ENCODE measurements around the gene BTN1A1. TPM values are rescaled to one million over a fixed set of nuclear protein-coding genes. Genes with fewer than 3 reads are reported as not detected.
A peak's percentile ranks its signal among the peaks of the same experiment; 100 is the strongest.

The BTN1A1 gene
- total and polyA plus RNA-seq, 10 of the 15 experiments (the other 5 are each of a cell fraction or from before 2014, with no cell fraction given), result 0.05 to 2.2 (median 0.87) TPM

DNA sequence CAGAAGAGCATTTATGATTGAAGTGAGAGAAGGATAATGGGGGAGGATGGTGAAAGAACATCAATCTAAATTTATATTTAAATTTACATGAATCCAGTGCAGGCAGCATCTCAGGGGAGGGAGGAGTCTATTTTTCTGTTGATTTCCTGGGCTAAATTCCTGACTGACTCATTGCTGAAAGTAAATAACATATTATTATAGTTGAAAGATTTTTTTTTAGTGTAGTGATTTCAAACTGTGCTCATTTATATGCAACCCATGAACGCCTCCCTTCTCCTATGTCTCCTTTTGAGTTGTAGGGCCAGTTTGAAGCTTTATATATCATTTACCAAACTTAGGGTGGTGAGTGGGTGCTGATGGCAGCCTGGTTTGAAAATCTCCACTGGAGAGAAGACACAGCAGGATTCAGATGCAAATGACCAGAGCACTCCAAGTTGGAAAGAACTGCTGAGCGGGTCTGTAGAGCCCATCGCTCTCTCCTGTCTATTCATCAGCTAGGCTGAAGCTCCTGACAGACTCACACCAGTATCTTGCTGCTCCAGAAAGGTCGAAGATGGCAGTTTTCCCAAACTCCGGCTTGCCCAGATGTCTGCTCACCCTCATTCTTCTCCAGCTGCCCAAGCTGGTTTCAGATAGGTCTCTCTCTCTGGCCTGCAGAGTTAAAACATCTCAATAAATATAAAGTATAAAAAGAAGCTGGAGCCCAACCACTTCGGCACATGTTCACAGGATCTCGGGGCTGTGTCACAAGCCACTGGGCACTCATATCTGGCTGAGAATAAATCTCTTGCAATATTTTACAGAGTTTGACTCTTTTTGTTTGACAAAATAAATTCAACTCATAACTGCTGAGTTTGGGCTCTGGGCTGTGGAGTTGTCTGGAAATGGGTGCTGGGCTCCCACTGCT lies 24.0 kb upstream of the BTN1A1 start:
- no peaks in the 10 kb centered on the region for H4K20me1 ChIP-seq (ENCODE audit: control insufficient read depth, insufficient read depth)
- no peak overlapping the region; the same call in 1 of the 2 replicates for H3K27ac ChIP-seq (ENCODE audit: control insufficient read depth, insufficient read depth)
- 97% methylated on average over 7 of the region's 7 CpGs for WGBS (ENCODE audit: insufficient coverage, insufficient replicate concordance, low lambda C conversion rate, missing lambda C conversion rate)
- peaks cover 28% of the 10 kb centered on the region for H3K4me1 ChIP-seq (ENCODE audit: control insufficient read depth, insufficient read depth, low read length)
- no peak overlapping the region for H2AFZ ChIP-seq (ENCODE audit: control insufficient read depth, low read depth, low read length)
- BruUV-seq (replicated peaks), result no TSS peak
- no peak overlapping the region for H3K9ac ChIP-seq (ENCODE audit: control insufficient read depth, insufficient read depth, low read length)
- no peak for FAIRE-seq
- H3K4me2 ChIP-seq (ENCODE audit: control insufficient read depth, insufficient read depth), result peak overlapping the region; percentile 58
- ATAC-seq, result no peak
- no peaks in the 10 kb centered on the region for H3K36me3 ChIP-seq (ENCODE audit: control insufficient read depth in 2 of 2, insufficient read depth in 2 of 2, low read length in 1 of 2)
- in situ Hi-C loops (cut with MboI) (no loop called here), intact Hi-C loops (cut with micrococcal nuclease; ENCODE audit: unreplicated experiment) (loop anchor here (2.0 kb wide), 1 partner anchor 45 kb away; no protein-coding TSS in a partner anchor)
- peaks cover 6% of the 10 kb centered on the region; the same call in 2 of the 3 replicates for H3K9me3 ChIP-seq (replicated peaks; ENCODE audit: control insufficient read depth, insufficient read depth, low read length)
- no peak overlapping the region for H3K4me3 ChIP-seq
- RAD21 ChIA-PET (ENCODE audit: unreplicated experiment), result interaction anchor here (0.8 to 3.1 kb wide), 5 partner anchors 8 to 133 kb away, joined by 3 to 27 read pairs (median 4); no protein-coding TSS in a partner anchor
- H3K27me3 ChIP-seq (replicated peaks in 1 of 2; ENCODE audit: control insufficient read depth in 2 of 2, insufficient read depth in 2 of 2, low read length in 1 of 2), result no peaks in the 10 kb centered on the region
- no peak for DNase-seq (ENCODE audit: low read depth, low spot score)
- SMC1A ChIA-PET (ENCODE audit: uncharacterized antibody, unreplicated experiment), result interaction anchor here (0.7 to 2.0 kb wide), 16 partner anchors 9 to 135 kb away, joined by 3 to 11 read pairs (median 4); partner anchors contain the start of gene BTN3A3
- POLR2A ChIA-PET, result interaction anchor here (1.0 to 5.1 kb wide), 6 partner anchors 14 to 61 kb away, joined by 3 to 38 read pairs (median 6); no protein-coding TSS in a partner anchor
- CTCF ChIA-PET, result interaction anchor here (1.1 to 1.7 kb wide), 7 partner anchors 14 to 702 kb away, joined by 3 to 5 read pairs (median 3); no protein-coding TSS in a partner anchor
- H3K79me2 ChIP-seq (ENCODE audit: control insufficient read depth, insufficient read depth, low read length), result peaks cover 13% of the 10 kb centered on the region
- TF ChIP-seq, protein P1, sequence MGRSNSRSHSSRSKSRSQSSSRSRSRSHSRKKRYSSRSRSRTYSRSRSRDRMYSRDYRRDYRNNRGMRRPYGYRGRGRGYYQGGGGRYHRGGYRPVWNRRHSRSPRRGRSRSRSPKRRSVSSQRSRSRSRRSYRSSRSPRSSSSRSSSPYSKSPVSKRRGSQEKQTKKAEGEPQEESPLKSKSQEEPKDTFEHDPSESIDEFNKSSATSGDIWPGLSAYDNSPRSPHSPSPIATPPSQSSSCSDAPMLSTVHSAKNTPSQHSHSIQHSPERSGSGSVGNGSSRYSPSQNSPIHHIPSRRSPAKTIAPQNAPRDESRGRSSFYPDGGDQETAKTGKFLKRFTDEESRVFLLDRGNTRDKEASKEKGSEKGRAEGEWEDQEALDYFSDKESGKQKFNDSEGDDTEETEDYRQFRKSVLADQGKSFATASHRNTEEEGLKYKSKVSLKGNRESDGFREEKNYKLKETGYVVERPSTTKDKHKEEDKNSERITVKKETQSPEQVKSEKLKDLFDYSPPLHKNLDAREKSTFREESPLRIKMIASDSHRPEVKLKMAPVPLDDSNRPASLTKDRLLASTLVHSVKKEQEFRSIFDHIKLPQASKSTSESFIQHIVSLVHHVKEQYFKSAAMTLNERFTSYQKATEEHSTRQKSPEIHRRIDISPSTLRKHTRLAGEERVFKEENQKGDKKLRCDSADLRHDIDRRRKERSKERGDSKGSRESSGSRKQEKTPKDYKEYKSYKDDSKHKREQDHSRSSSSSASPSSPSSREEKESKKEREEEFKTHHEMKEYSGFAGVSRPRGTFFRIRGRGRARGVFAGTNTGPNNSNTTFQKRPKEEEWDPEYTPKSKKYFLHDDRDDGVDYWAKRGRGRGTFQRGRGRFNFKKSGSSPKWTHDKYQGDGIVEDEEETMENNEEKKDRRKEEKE (IDR thresholded peaks at IDR 0.05), result no peak
- TF ChIP-seq FOS (IDR thresholded peaks at IDR 0.05; ENCODE audit: borderline replicate concordance, extremely low read depth, insufficient read length) (no peak), IKZF2 (IDR thresholded peaks at IDR 0.05) (no peak), ZBED1 (IDR thresholded peaks at IDR 0.05; ENCODE audit: borderline replicate concordance) (no peak), ASH2L (IDR thresholded peaks at IDR 0.05; ENCODE audit: borderline replicate concordance, low read depth) (no peak), BMI1 (IDR thresholded peaks at IDR 0.05; ENCODE audit: borderline replicate concordance) (no peak), YBX1 (IDR thresholded peaks at IDR 0.05) (no peak), RBBP5 (conservative IDR thresholded peaks at IDR 0.05) (no peak), ZNF274 (IDR thresholded peaks at IDR 0.05; ENCODE audit: insufficient read depth, insufficient read length) (no peak)
- TF ChIP-seq, protein P2, sequence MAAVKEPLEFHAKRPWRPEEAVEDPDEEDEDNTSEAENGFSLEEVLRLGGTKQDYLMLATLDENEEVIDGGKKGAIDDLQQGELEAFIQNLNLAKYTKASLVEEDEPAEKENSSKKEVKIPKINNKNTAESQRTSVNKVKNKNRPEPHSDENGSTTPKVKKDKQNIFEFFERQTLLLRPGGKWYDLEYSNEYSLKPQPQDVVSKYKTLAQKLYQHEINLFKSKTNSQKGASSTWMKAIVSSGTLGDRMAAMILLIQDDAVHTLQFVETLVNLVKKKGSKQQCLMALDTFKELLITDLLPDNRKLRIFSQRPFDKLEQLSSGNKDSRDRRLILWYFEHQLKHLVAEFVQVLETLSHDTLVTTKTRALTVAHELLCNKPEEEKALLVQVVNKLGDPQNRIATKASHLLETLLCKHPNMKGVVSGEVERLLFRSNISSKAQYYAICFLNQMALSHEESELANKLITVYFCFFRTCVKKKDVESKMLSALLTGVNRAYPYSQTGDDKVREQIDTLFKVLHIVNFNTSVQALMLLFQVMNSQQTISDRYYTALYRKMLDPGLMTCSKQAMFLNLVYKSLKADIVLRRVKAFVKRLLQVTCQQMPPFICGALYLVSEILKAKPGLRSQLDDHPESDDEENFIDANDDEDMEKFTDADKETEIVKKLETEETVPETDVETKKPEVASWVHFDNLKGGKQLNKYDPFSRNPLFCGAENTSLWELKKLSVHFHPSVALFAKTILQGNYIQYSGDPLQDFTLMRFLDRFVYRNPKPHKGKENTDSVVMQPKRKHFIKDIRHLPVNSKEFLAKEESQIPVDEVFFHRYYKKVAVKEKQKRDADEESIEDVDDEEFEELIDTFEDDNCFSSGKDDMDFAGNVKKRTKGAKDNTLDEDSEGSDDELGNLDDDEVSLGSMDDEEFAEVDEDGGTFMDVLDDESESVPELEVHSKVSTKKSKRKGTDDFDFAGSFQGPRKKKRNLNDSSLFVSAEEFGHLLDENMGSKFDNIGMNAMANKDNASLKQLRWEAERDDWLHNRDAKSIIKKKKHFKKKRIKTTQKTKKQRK (IDR thresholded peaks at IDR 0.05; ENCODE audit: low read depth, low read length), result no peak
- TF ChIP-seq, protein P3, sequence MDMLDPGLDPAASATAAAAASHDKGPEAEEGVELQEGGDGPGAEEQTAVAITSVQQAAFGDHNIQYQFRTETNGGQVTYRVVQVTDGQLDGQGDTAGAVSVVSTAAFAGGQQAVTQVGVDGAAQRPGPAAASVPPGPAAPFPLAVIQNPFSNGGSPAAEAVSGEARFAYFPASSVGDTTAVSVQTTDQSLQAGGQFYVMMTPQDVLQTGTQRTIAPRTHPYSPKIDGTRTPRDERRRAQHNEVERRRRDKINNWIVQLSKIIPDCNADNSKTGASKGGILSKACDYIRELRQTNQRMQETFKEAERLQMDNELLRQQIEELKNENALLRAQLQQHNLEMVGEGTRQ (IDR thresholded peaks at IDR 0.05; ENCODE audit: borderline replicate concordance, low read depth, low read length), result no peak
- TF ChIP-seq, protein P4, sequence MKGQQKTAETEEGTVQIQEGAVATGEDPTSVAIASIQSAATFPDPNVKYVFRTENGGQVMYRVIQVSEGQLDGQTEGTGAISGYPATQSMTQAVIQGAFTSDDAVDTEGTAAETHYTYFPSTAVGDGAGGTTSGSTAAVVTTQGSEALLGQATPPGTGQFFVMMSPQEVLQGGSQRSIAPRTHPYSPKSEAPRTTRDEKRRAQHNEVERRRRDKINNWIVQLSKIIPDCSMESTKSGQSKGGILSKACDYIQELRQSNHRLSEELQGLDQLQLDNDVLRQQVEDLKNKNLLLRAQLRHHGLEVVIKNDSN (IDR thresholded peaks at IDR 0.05; ENCODE audit: borderline replicate concordance, extremely low read length, insufficient read depth, low read depth, low read length), result no peak
- TF ChIP-seq, protein P5, sequence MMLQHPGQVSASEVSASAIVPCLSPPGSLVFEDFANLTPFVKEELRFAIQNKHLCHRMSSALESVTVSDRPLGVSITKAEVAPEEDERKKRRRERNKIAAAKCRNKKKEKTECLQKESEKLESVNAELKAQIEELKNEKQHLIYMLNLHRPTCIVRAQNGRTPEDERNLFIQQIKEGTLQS (IDR thresholded peaks at IDR 0.05; ENCODE audit: borderline replicate concordance, extremely low read depth, low read depth, low read length), result no peak

All from GM12878 (cell line).